TTC549 (cell line): ENCODE measurements around the gene ZSWIM1.
"Not testable (repeated sequence)": the region's sequence is repeated elsewhere in the genome, so short reads cannot be mapped to it uniquely, and the experiment has no call there.

Experiments
- FAIRE-seq: peaks from 2 replicates; lab custom pipeline; 2012; peaks lifted over from hg19 to GRCh38; lab: Jason Lieb, UNC

ZSWIM1 gene

GRCh38 chr20:45857114-45857881, 23.7 kb upstream of the ZSWIM1 start, which contains the start of the genes ACOT8 and ZSWIM3:
Gene ACOT8, minus strand, starts transcription at chr20:45857392. Its CDS starts 77 bp downstream, at chr20:45857315.
Gene ZSWIM3, plus strand, starts transcription at chr20:45857614. Its CDS starts 212 bp downstream, at chr20:45857826.
- peak; percentile 63 for FAIRE-seq

- FAIRE-seq: no peak
Observed at GRCh38 chr20:45857882-45858216, 23.2 kb upstream of the ZSWIM1 start.

GRCh38 chr20:45859916-45860315, 21.1 kb upstream of the ZSWIM1 start:
- no peak for FAIRE-seq

GRCh38 chr20:45860560-45861220, 20.3 kb upstream of the ZSWIM1 start:
- FAIRE-seq: no peak

- FAIRE-seq: no peak
Observed at GRCh38 chr20:45861221-45862075, 19.6 kb upstream of the ZSWIM1 start.

GRCh38 chr20:45863543-45864470, 17.2 kb upstream of the ZSWIM1 start:
- FAIRE-seq: no peak

GRCh38 chr20:45866454-45866853, 14.6 kb upstream of the ZSWIM1 start:
- FAIRE-seq: no peak

GRCh38 chr20:45867136-45867818, 13.8 kb upstream of the ZSWIM1 start:
- no peak for FAIRE-seq

- FAIRE-seq: no peak
Observed at GRCh38 chr20:45867819-45868176, 13.2 kb upstream of the ZSWIM1 start.

GRCh38 chr20:45872626-45873025, 8.4 kb upstream of the ZSWIM1 start:
- FAIRE-seq: no peak

GRCh38 chr20:45873409-45874103, 7.5 kb upstream of the ZSWIM1 start:
- no peak for FAIRE-seq

GRCh38 chr20:45874104-45874481, 6.9 kb upstream of the ZSWIM1 start:
- FAIRE-seq: not testable (repeated sequence)

GRCh38 chr20:45874576-45874975, 6.5 kb upstream of the ZSWIM1 start:
- no peak for FAIRE-seq

- FAIRE-seq: no peak
Observed at GRCh38 chr20:45878076-45878761, 2.8 kb upstream of the ZSWIM1 start.

- no peak for FAIRE-seq
Observed at GRCh38 chr20:45882469-45883099, 1.6 kb downstream of the ZSWIM1 start.

- no peak for FAIRE-seq
Observed at GRCh38 chr20:45883100-45883469, 2.1 kb downstream of the ZSWIM1 start.

- no peak for FAIRE-seq
Observed at GRCh38 chr20:45886590-45887345, 5.7 kb downstream of the ZSWIM1 start.

GRCh38 chr20:45887346-45887715, 6.3 kb downstream of the ZSWIM1 start, which contains the start of gene SPATA25:
Gene SPATA25, minus strand, starts transcription at chr20:45887622. Its CDS starts 32 bp downstream, at chr20:45887590.
- FAIRE-seq: no peak

- FAIRE-seq: no peak
Observed at GRCh38 chr20:45888681-45889080, 7.7 kb downstream of the ZSWIM1 start.
